Hepatocyte (in vitro differentiated cells): ENCODE data around the gene RFX8. TPM values are rescaled to one million over a fixed set of nuclear protein-coding genes. Genes with fewer than 3 reads are reported as not detected.

Source experiments
- DNase-seq: peaks from one replicate; pipeline ENCODE4 v3.0.0-alpha.2; 2016; ENCODE audit warnings: low spot score
- H2AFZ ChIP-seq: fragments of 200-600 bp; sonication (generic); 2 replicates; pipeline ENCODE4 v1.6.0; 2016; ENCODE audit warnings: antibody characterized with exemption, mild to moderate bottlenecking
- H3K27ac ChIP-seq: fragments of 200-600 bp; sonication (generic); 2 replicates; pipeline ENCODE4 v1.5.1; 2016; ENCODE audit warnings: mild to moderate bottlenecking
- H3K27me3 ChIP-seq: fragments of 200-600 bp; sonication (generic); 2 replicates; pipeline ENCODE4 v1.6.1; 2016
- H3K36me3 ChIP-seq: fragments of 200-600 bp; sonication (generic); replicated peaks from 2 replicates; pipeline ENCODE4 v1.5.1; 2016; ENCODE audit warnings: low read depth; ENCODE audit not compliant: insufficient read depth
- H3K4me1 ChIP-seq: fragments of 200-600 bp; sonication (generic); 2 replicates; pipeline ENCODE4 v1.5.1; 2016; ENCODE audit warnings: mild to moderate bottlenecking, moderate library complexity; ENCODE audit not compliant: insufficient read depth
- H3K4me2 ChIP-seq: fragments of 200-600 bp; sonication (generic); 2 replicates; pipeline ENCODE4 v1.6.0; 2016
- H3K4me3 ChIP-seq: fragments of 200-600 bp; sonication (generic); 2 replicates; pipeline ENCODE4 v1.5.1; 2016; ENCODE audit warnings: mild to moderate bottlenecking
- H3K79me2 ChIP-seq: fragments of 200-600 bp; sonication (generic); 2 replicates; pipeline ENCODE4 v1.6.0; 2017; ENCODE audit warnings: mild to moderate bottlenecking
- H3K9me2 ChIP-seq: fragments of 200-600 bp; sonication (generic); replicated peaks from 2 replicates; pipeline ENCODE4 v1.6.0; 2017; ENCODE audit warnings: mild to moderate bottlenecking; ENCODE audit not compliant: insufficient read depth
- H3K9me3 ChIP-seq: fragments of 200-600 bp; sonication (generic); 2 replicates; pipeline ENCODE4 v1.5.1; 2016; ENCODE audit warnings: low read depth, mild to moderate bottlenecking
- H4K20me1 ChIP-seq: fragments of 200-600 bp; sonication (generic); 2 replicates; pipeline ENCODE4 v1.6.0; 2016; ENCODE audit warnings: mild to moderate bottlenecking; ENCODE audit not compliant: insufficient read depth, poor library complexity, severe bottlenecking
- CTCF ChIP-seq: fragments of 200-600 bp; sonication (generic); IDR thresholded peaks from 2 replicates; pipeline ENCODE4 v1.5.1; 2016; ENCODE audit warnings: antibody characterized with exemption, mild to moderate bottlenecking; ENCODE audit not compliant: poor library complexity
- EZH2 ChIP-seq: fragments of 200-600 bp; sonication (generic); IDR thresholded peaks from 2 replicates; pipeline ENCODE4 v1.6.1; 2016; ENCODE audit warnings: antibody characterized with exemption, mild to moderate bottlenecking, borderline replicate concordance
- EZH2phosphoT487 ChIP-seq: fragments of 200-600 bp; sonication (generic); IDR thresholded peaks from one replicate; pipeline ENCODE4 v1.6.1; 2018; ENCODE audit warnings: antibody characterized with exemption, mild to moderate bottlenecking, low read depth, moderate library complexity; ENCODE audit not compliant: unreplicated experiment, severe bottlenecking
- WGBS: methylation state at CpG from one replicate; pipeline ENCODE4 v1.1.6; 2016; ENCODE audit warnings: low lambda C conversion rate; ENCODE audit errors: missing lambda C conversion rate; 5-methylcytosine and 5-hydroxymethylcytosine counted together
- polyA plus RNA-seq: library from polyadenylated mRNA; unstranded; fragments of >200 nt; fragmentation: Nextera tagmentation; extraction: Ambion mirVana; gene quantifications from 2 replicates; pipeline ENCODE4 v1.2.1, GENCODE V29; 2016
- total RNA-seq: library from RNA; depleted of rRNA; stranded (reverse); fragments of >200 nt; gene quantifications from 2 replicates; pipeline ENCODE4 v1.2.3, GENCODE V29; 2014

Gene RFX8
- total and polyA plus RNA-seq, 2 experiments from 2014 or later, result 0.52 TPM; not detected in 1

- Histone ChIP-seq H2AFZ (no peak overlapping the region), H3K4me2 (no peak overlapping the region), H3K27me3 (peaks cover 10% of the 10 kb centered on the region), H3K4me1 (peaks cover 10% of the 10 kb centered on the region), H3K79me2 (no peaks in the 10 kb centered on the region), H3K4me3 (no peak overlapping the region), H3K27ac (no peak overlapping the region), H3K36me3 (no peaks in the 10 kb centered on the region), H4K20me1 (no peaks in the 10 kb centered on the region), H3K9me3 (no peaks in the 10 kb centered on the region), H3K9me2 (no peaks in the 10 kb centered on the region)
- WGBS, result 94% methylated on average over 8 of the region's 8 CpGs
- DNase-seq, result no peak
- TF ChIP-seq CTCF (no peak), EZH2 (no peak), EZH2phosphoT487 (no peak)
Measured at GRCh38 chr2:101476605-101477208, 1.8 kb upstream of the RFX8 start.

GRCh38 chr2:101473911-101474701 is 806 bp downstream of the RFX8 start:
- peak overlapping the region; percentile 75 for H2AFZ ChIP-seq
- peak overlapping the region; percentile 79 for H3K27ac ChIP-seq

GRCh38 chr2:101473591-101473910 is 1.4 kb downstream of the RFX8 start:
- H3K4me3 ChIP-seq, result peak overlapping the region; percentile 51
- H3K36me3 ChIP-seq, result no peaks in the 10 kb centered on the region
- TF ChIP-seq EZH2 (no peak), CTCF (no peak), EZH2phosphoT487 (no peak)
- H3K9me3 ChIP-seq, result no peaks in the 10 kb centered on the region
- no peak for DNase-seq
- H3K4me2 ChIP-seq, result peak overlapping the region; percentile 91
- H3K4me1 ChIP-seq, result peaks cover 10% of the 10 kb centered on the region
- 42% methylated on average over 3 of the region's 3 CpGs for WGBS
- peaks cover 10% of the 10 kb centered on the region for H3K27me3 ChIP-seq
- no peaks in the 10 kb centered on the region for H3K79me2 ChIP-seq
- H2AFZ ChIP-seq, result peak overlapping the region; percentile 75
- H4K20me1 ChIP-seq, result no peaks in the 10 kb centered on the region
- no peaks in the 10 kb centered on the region for H3K9me2 ChIP-seq
- H3K27ac ChIP-seq, result peak overlapping the region; percentile 79

More at GRCh38 chr2:101473911-101474701, 806 bp downstream of the RFX8 start:
- Histone ChIP-seq H3K79me2 (no peaks in the 10 kb centered on the region), H3K4me2 (peak overlapping the region; percentile 91), H3K9me2 (no peaks in the 10 kb centered on the region), H3K4me1 (peaks cover 10% of the 10 kb centered on the region), H3K36me3 (no peaks in the 10 kb centered on the region), H4K20me1 (no peaks in the 10 kb centered on the region), H3K9me3 (no peaks in the 10 kb centered on the region), H3K4me3 (peak overlapping the region; percentile 51), H3K27me3 (peaks cover 10% of the 10 kb centered on the region)
- 2% methylated on average over 41 of the region's 92 CpGs for WGBS
- TF ChIP-seq EZH2, result peak; percentile 75
- no peak for TF ChIP-seq EZH2phosphoT487
- no peak for TF ChIP-seq CTCF
- DNase-seq, result peak; percentile 53
